MM.1S (cell line): ENCODE data around the gene ARRDC1.

Experiments
- DNase-seq: peaks from one replicate; pipeline ENCODE4 v3.0.0-alpha.2; 2015
- H2AFZ ChIP-seq: fragments of 300-600 bp; sonication (generic); 2 replicates; pipeline ENCODE4 v1.6.0; 2016; ENCODE audit warnings: antibody characterized with exemption, low read length
- H3F3A ChIP-seq: fragments of 300-600 bp; sonication (generic); 2 replicates; pipeline ENCODE4 v1.6.1; 2016; ENCODE audit warnings: mild to moderate bottlenecking, antibody characterized with exemption, low read length, moderate library complexity, mixed read lengths; ENCODE audit not compliant: insufficient read depth
- H3K27ac ChIP-seq: fragments of 300-600 bp; sonication (generic); 2 replicates; pipeline ENCODE4 v1.5.1; 2016; ENCODE audit warnings: mild to moderate bottlenecking, low read length
- H3K27me3 ChIP-seq: fragments of 300-600 bp; sonication (generic); replicated peaks from 2 replicates; pipeline ENCODE4 v1.6.0; 2016; ENCODE audit warnings: low read length; ENCODE audit not compliant: insufficient read depth
- H3K36me3 ChIP-seq: fragments of 300-600 bp; sonication (generic); replicated peaks from 2 replicates; pipeline ENCODE4 v1.6.1; 2016; ENCODE audit warnings: mild to moderate bottlenecking, low read length, mixed read lengths; ENCODE audit not compliant: insufficient read depth
- H3K4me1 ChIP-seq: fragments of 300-600 bp; sonication (generic); 2 replicates; pipeline ENCODE4 v1.6.1; 2016; ENCODE audit warnings: low read length, mixed read lengths
- H3K4me2 ChIP-seq: fragments of 300-600 bp; sonication (generic); 2 replicates; pipeline ENCODE4 v1.6.0; 2016; ENCODE audit warnings: low read depth, low read length
- H3K4me3 ChIP-seq: fragments of 300-600 bp; sonication (generic); 2 replicates; pipeline ENCODE4 v1.5.1; 2016; ENCODE audit warnings: low read length, mixed read lengths
- H3K79me2 ChIP-seq: fragments of 300-600 bp; sonication (generic); 2 replicates; pipeline ENCODE4 v1.6.1; 2016; ENCODE audit warnings: mixed run types, low read length, mixed read lengths
- H3K9ac ChIP-seq: fragments of 300-600 bp; sonication (generic); 2 replicates; pipeline ENCODE4 v1.6.1; 2016; ENCODE audit warnings: low read length, mixed read lengths
- H3K9me2 ChIP-seq: fragments of 300-600 bp; sonication (generic); replicated peaks from 2 replicates; pipeline ENCODE4 v1.6.1; 2016; ENCODE audit warnings: mild to moderate bottlenecking, low read length, mixed read lengths; ENCODE audit not compliant: insufficient read depth
- H3K9me3 ChIP-seq: fragments of 300-600 bp; sonication (generic); replicated peaks from 2 replicates; pipeline ENCODE4 v1.6.1; 2016; ENCODE audit warnings: mild to moderate bottlenecking, low read length, mixed read lengths; ENCODE audit not compliant: insufficient read depth
- H4K20me1 ChIP-seq: fragments of 300-600 bp; sonication (generic); 2 replicates; pipeline ENCODE4 v1.6.1; 2016; ENCODE audit warnings: mild to moderate bottlenecking, low read length, moderate library complexity, mixed read lengths; ENCODE audit not compliant: insufficient read depth
- EZH2 ChIP-seq: fragments of 300-600 bp; sonication (generic); optimal IDR thresholded peaks from 2 replicates; pipeline ENCODE3; 2017; ENCODE audit warnings: low read depth, mild to moderate bottlenecking, antibody characterized with exemption, low read length, mixed read lengths
- EZH2phosphoT487 ChIP-seq: fragments of 300-600 bp; sonication (generic); IDR thresholded peaks from 2 replicates; pipeline ENCODE4 v1.6.1; 2018; ENCODE audit warnings: antibody characterized with exemption, low read length
- TF ChIP-seq, protein P1 (sequence below): fragments of 300-600 bp; sonication (generic); IDR thresholded peaks from 2 replicates; pipeline ENCODE4 v1.5.1; 2016; ENCODE audit warnings: antibody characterized with exemption, low read length, mixed read lengths

ARRDC1 gene

DNA sequence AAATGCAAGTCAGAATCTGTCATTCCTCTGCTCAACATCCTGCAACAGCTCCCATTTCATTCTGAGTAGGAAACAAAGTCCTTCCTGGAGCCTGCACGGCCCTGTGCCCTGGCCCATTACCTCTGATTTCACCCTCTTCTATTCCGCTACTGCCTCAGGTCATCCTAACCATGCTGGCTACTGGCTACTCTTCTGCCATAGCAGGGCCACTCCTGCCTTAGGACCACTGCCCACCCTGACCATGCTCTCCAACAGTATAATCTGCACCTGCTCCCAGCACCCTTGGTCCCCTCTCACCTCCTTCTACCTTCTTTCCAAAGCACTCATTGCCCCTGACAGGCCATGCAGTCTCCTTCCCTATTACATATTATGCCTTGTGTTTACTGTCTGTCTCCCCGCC, 34.9 kb upstream of the ARRDC1 start:
- peaks cover 45% of the 10 kb centered on the region for H3K79me2 ChIP-seq
- no peak overlapping the region for H3K9ac ChIP-seq
- peaks cover 12% of the 10 kb centered on the region for H3K36me3 ChIP-seq
- no peak overlapping the region for H2AFZ ChIP-seq
- peaks cover 14% of the 10 kb centered on the region for H3K4me1 ChIP-seq
- H3K27me3 ChIP-seq, result no peaks in the 10 kb centered on the region
- no peaks in the 10 kb centered on the region for H3K9me2 ChIP-seq
- no peaks in the 10 kb centered on the region for H3K9me3 ChIP-seq
- H3K4me3 ChIP-seq, result no peak overlapping the region
- H3F3A ChIP-seq, result peaks cover 9% of the 10 kb centered on the region
- no peak for TF ChIP-seq EZH2
- TF ChIP-seq, protein P1, sequence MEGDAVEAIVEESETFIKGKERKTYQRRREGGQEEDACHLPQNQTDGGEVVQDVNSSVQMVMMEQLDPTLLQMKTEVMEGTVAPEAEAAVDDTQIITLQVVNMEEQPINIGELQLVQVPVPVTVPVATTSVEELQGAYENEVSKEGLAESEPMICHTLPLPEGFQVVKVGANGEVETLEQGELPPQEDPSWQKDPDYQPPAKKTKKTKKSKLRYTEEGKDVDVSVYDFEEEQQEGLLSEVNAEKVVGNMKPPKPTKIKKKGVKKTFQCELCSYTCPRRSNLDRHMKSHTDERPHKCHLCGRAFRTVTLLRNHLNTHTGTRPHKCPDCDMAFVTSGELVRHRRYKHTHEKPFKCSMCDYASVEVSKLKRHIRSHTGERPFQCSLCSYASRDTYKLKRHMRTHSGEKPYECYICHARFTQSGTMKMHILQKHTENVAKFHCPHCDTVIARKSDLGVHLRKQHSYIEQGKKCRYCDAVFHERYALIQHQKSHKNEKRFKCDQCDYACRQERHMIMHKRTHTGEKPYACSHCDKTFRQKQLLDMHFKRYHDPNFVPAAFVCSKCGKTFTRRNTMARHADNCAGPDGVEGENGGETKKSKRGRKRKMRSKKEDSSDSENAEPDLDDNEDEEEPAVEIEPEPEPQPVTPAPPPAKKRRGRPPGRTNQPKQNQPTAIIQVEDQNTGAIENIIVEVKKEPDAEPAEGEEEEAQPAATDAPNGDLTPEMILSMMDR, result no peak
- TF ChIP-seq EZH2phosphoT487, result no peak
- H4K20me1 ChIP-seq, result no peaks in the 10 kb centered on the region
- no peak overlapping the region for H3K4me2 ChIP-seq
- DNase-seq, result no peak
- H3K27ac ChIP-seq, result no peak overlapping the region

DNA sequence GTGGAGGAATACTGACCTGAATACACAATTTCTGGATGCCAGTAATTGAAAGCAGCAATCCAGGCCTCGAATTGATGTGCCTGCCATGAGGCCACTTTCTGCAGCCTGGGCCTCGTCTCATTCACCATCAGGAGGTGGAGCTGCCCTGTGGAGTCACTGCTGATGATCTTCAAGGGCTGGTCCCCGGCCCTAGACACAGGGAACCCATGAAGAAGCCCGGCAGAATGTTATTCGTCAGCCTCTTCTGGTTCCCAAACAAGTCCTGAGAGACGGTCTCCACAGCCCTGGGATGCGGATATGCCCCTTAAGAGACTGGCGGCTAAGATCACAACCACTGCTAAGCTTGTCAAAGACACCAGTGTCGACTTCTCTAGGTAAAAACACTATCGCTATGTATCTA, 31.3 kb upstream of the ARRDC1 start:
- Histone ChIP-seq H4K20me1 (no peaks in the 10 kb centered on the region), H3K79me2 (peaks cover 69% of the 10 kb centered on the region)

DNA sequence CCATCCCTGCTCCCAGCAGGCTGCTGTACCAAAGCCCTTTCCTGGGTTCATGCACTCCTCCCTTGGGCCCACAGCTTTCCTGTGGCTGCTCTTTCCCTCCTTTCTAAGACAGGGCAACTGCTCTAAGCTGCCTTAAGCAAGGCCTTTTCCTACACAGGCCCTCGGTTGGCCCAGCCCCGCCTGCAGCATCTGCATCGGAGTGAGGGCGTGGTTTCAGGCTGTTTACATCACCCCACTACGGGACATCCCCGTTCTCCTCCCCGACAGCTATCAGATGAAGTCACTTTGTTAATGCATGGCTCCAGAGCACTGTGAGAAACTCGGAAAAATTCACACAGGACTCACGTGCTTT, 30.1 kb upstream of the ARRDC1 start:
- DNase-seq, result peak; percentile 90
- Histone ChIP-seq H3K79me2 (peaks cover 60% of the 10 kb centered on the region), H3K4me3 (peak overlapping the region; percentile 94), H2AFZ (no peak overlapping the region), H3K27ac (peak overlapping the region; percentile 94), H3K4me1 (peaks cover 34% of the 10 kb centered on the region), H3K9me3 (no peaks in the 10 kb centered on the region), H3F3A (peaks cover 26% of the 10 kb centered on the region), H3K27me3 (no peaks in the 10 kb centered on the region), H3K4me2 (peak overlapping the region; percentile 92), H3K36me3 (peaks cover 12% of the 10 kb centered on the region), H4K20me1 (no peaks in the 10 kb centered on the region), H3K9me2 (no peaks in the 10 kb centered on the region), H3K9ac (peak overlapping the region; percentile 71)
- TF ChIP-seq, protein P1, result no peak
- no peak for TF ChIP-seq EZH2phosphoT487
- TF ChIP-seq EZH2, result no peak

More for the DNA sequence above, 31.3 kb upstream of the ARRDC1 start:
- no peak for DNase-seq
- Histone ChIP-seq H3K9ac (peak overlapping the region; percentile 71; the same call in 1 of the 2 replicates), H3K27me3 (no peaks in the 10 kb centered on the region), H3K4me3 (no peak overlapping the region), H3K4me2 (peak overlapping the region; percentile 92; the same call in 1 of the 2 replicates), H3K4me1 (peaks cover 34% of the 10 kb centered on the region), H3K9me2 (no peaks in the 10 kb centered on the region), H2AFZ (no peak overlapping the region), H3K27ac (peak overlapping the region; percentile 94; the same call in 1 of the 2 replicates), H3K36me3 (peaks cover 12% of the 10 kb centered on the region), H3K9me3 (no peaks in the 10 kb centered on the region), H3F3A (peaks cover 26% of the 10 kb centered on the region)
- TF ChIP-seq EZH2phosphoT487 (no peak), EZH2 (no peak)
- TF ChIP-seq, protein P1, result no peak
